Glutamatergic neuron (in vitro differentiated cells): ENCODE results near the gene TIPRL. TPM values are rescaled to one million over a fixed set of nuclear protein-coding genes. Genes with fewer than 3 reads are reported as not detected.
"Not testable (repeated sequence)": the region's sequence is repeated elsewhere in the genome, so short reads cannot be mapped to it uniquely, and the experiment has no call there.

Source experiments
- DNase-seq: peaks from one replicate; pipeline ENCODE4 v3.0.0; 2022
- H3K27ac Mint-ChIP-seq: one replicate; pipeline ENCODE4 v1.8.0; 2020; ENCODE audit warnings: mild to moderate bottlenecking, mixed read lengths, inconsistent platforms; ENCODE audit not compliant: unreplicated experiment
- H3K27me3 Mint-ChIP-seq: one replicate; pipeline ENCODE4 v1.8.0; 2020; ENCODE audit warnings: mild to moderate bottlenecking, moderate library complexity, mixed read lengths, inconsistent platforms; ENCODE audit not compliant: unreplicated experiment
- H3K36me3 Mint-ChIP-seq: one replicate; pipeline ENCODE4 v1.8.0; 2020; ENCODE audit warnings: mild to moderate bottlenecking, mixed read lengths, inconsistent platforms; ENCODE audit not compliant: unreplicated experiment
- H3K4me1 Mint-ChIP-seq: one replicate; pipeline ENCODE4 v1.8.0; 2020; ENCODE audit warnings: mild to moderate bottlenecking, low read depth, mixed read lengths, inconsistent platforms; ENCODE audit not compliant: unreplicated experiment
- H3K4me3 Mint-ChIP-seq: one replicate; pipeline ENCODE4 v1.8.0; 2020; ENCODE audit warnings: mild to moderate bottlenecking, mixed read lengths, inconsistent platforms; ENCODE audit not compliant: unreplicated experiment
- H3K9me3 Mint-ChIP-seq: one replicate; pipeline ENCODE4 v1.8.0; 2020; ENCODE audit warnings: mild to moderate bottlenecking, moderate library complexity, mixed read lengths, inconsistent platforms; ENCODE audit not compliant: unreplicated experiment
- CTCF ChIP-seq: fragments of 200-600 bp; sonication (generic); IDR thresholded peaks from one replicate; pipeline ENCODE4 v1.5.0; 2021; ENCODE audit not compliant: partially characterized antibody, unreplicated experiment
- total RNA-seq: library from RNA; stranded (reverse); fragmentation: NEBNext Ultra II Directional; extraction: Animal tissue kit (Norgen Biotek cat#: 25700); gene quantifications from one replicate; pipeline ENCODE4 v1.2.1, GENCODE V29; 2021; ENCODE audit not compliant: unreplicated experiment

The TIPRL gene
- total RNA-seq, 1 donor from 2014 or later: 27.8 TPM

- no peak overlapping the region for H3K27ac Mint-ChIP-seq
Measured at GRCh38 chr1:168178227-168178637, 530 bp upstream of the TIPRL start.

GRCh38 chr1:168179438-168180147 lies 831 bp downstream of the TIPRL start:
- Mint-ChIP-seq H3K4me1 (no peaks in the 10 kb centered on the region), H3K4me3 (no peak overlapping the region), H3K27ac (no peak overlapping the region), H3K9me3 (peaks cover 2% of the 10 kb centered on the region), H3K27me3 (peaks cover 1% of the 10 kb centered on the region), H3K36me3 (no peaks in the 10 kb centered on the region)
- no peak for TF ChIP-seq CTCF
- no peak for DNase-seq

More at GRCh38 chr1:168178227-168178637, 530 bp upstream of the TIPRL start:
- TF ChIP-seq CTCF: no peak
- peaks cover 3% of the 10 kb centered on the region for H3K9me3 Mint-ChIP-seq
- H3K4me1 Mint-ChIP-seq: no peaks in the 10 kb centered on the region
- no peak overlapping the region for H3K4me3 Mint-ChIP-seq
- no peak for DNase-seq
- peaks cover 3% of the 10 kb centered on the region for H3K27me3 Mint-ChIP-seq
- no peaks in the 10 kb centered on the region for H3K36me3 Mint-ChIP-seq

GRCh38 chr1:168180148-168180524 lies 1.4 kb downstream of the TIPRL start:
- TF ChIP-seq CTCF: no peak
- DNase-seq: no peak
- Mint-ChIP-seq H3K9me3 (peaks cover 2% of the 10 kb centered on the region), H3K36me3 (no peaks in the 10 kb centered on the region), H3K4me3 (no peak overlapping the region), H3K4me1 (no peaks in the 10 kb centered on the region), H3K27me3 (peaks cover 1% of the 10 kb centered on the region), H3K27ac (no peak overlapping the region)

- H3K4me3 Mint-ChIP-seq, H3K27ac Mint-ChIP-seq, H3K36me3 Mint-ChIP-seq: not testable (repeated sequence)
Measured at GRCh38 chr1:168181063-168181720, 2.4 kb downstream of the TIPRL start.

GRCh38 chr1:168187177-168187576 lies 8.4 kb downstream of the TIPRL start:
- H3K27me3 Mint-ChIP-seq: no peaks in the 10 kb centered on the region
- H3K4me1 Mint-ChIP-seq: no peaks in the 10 kb centered on the region
- no peaks in the 10 kb centered on the region for H3K36me3 Mint-ChIP-seq
- no peak overlapping the region for H3K27ac Mint-ChIP-seq
- no peak for TF ChIP-seq CTCF
- H3K4me3 Mint-ChIP-seq: no peak overlapping the region
- no peak for DNase-seq
- H3K9me3 Mint-ChIP-seq: no peaks in the 10 kb centered on the region

More at GRCh38 chr1:168181063-168181720, 2.4 kb downstream of the TIPRL start:
- not testable (repeated sequence) for H3K27me3 Mint-ChIP-seq, DNase-seq, H3K9me3 Mint-ChIP-seq, H3K4me1 Mint-ChIP-seq
